ENCODE results near the gene SDR42E2.
"Not testable (repeated sequence)": the region's sequence is repeated elsewhere in the genome, so short reads cannot be mapped to it uniquely, and the experiment has no call there.

Gene SDR42E2

GRCh38 chr16:22206842-22207714, 44.8 kb downstream of the SDR42E2 start:
- no peaks in the 10 kb centered on the region for H3K9me3 ChIP-seq (ENCODE audit: control insufficient read depth, insufficient read depth, low read length)
- H3K4me1 ChIP-seq (ENCODE audit: control insufficient read depth, insufficient read depth, low read length) = peaks cover 5% of the 10 kb centered on the region
- H3K4me3 ChIP-seq (ENCODE audit: low read depth, low read length) = peak overlapping the region; percentile 92
- no peaks in the 10 kb centered on the region for H3K27me3 ChIP-seq (ENCODE audit: control insufficient read depth, insufficient read depth, low read length)
- H3K36me3 ChIP-seq (ENCODE audit: control insufficient read depth, insufficient read depth, low read length) = no peaks in the 10 kb centered on the region
- peak overlapping the region; percentile 41 for H3K9ac ChIP-seq (ENCODE audit: low read depth, low read length)

DNA sequence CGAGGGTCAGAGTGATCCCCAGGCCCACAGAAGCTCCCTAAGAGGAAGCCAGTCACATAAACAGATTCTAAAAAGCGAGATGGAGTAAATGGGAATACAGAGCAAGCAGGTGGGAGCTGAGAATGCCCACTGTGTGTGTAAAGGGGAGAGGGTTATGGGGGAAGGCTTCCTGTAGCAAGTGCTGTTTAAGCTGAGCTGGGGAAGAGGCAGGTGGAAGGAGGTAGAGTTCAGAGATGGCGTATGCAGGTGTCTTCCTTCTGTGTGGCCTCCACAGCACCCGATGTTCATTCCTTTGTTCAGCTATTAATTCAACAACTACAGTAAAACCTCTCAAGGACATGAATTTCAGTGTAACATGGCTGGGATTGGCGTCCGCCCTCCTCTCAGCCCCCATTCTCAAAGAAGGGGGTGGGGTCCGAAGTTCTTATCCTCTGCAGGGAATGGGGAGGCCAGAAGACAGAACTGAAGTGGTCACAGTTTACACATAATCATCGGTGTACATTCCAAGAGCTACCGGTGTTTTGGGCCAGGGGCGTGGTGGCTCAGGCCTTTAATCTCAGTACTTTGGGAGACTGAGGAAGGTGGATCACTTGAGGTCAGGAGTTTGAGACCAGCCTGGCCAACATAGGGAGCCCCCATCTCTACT, 45.5 kb downstream of the SDR42E2 start:
- H3K36me3 ChIP-seq (ENCODE audit: control insufficient read depth, insufficient read depth, low read length) = no peaks in the 10 kb centered on the region
- no peaks in the 10 kb centered on the region for H3K9me3 ChIP-seq (ENCODE audit: control insufficient read depth, insufficient read depth, low read length)
- H3K9ac ChIP-seq (ENCODE audit: low read depth, low read length) = no peak overlapping the region
- peak overlapping the region; percentile 92 for H3K4me3 ChIP-seq (ENCODE audit: low read depth, low read length)
- H3K27me3 ChIP-seq (ENCODE audit: control insufficient read depth, insufficient read depth, low read length) = no peaks in the 10 kb centered on the region
- H3K4me1 ChIP-seq (ENCODE audit: control insufficient read depth, insufficient read depth, low read length) = peaks cover 5% of the 10 kb centered on the region

DNA sequence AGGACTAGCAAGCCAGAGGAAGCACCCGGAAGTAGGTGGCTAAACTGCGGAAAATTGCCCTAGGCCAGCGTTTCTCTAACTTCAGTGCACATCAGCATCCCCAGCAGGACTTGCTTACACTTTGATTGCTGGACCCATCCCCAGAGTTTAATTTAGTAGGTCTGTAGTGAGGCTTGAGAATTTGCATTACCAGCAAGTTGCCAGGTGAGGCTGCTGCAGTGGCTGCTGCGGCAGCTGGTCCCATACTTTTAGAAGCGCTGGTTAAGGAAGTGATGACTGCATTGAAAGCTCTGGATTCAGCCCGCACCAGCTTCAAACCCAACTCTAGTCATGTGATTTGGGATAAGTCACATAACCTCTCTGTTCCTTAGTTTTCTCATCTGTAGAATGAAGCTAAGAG, 48.0 kb downstream of the SDR42E2 start:
- Histone ChIP-seq H3K4me1 (ENCODE audit: control insufficient read depth, insufficient read depth, low read length) (peaks cover 5% of the 10 kb centered on the region), H3K27me3 (ENCODE audit: control insufficient read depth, insufficient read depth, low read length) (no peaks in the 10 kb centered on the region), H3K9ac (ENCODE audit: low read depth, low read length) (no peak overlapping the region), H3K36me3 (ENCODE audit: control insufficient read depth, insufficient read depth, low read length) (no peaks in the 10 kb centered on the region), H3K4me3 (ENCODE audit: low read depth, low read length) (no peak overlapping the region), H3K9me3 (ENCODE audit: control insufficient read depth, insufficient read depth, low read length) (no peaks in the 10 kb centered on the region)

DNA sequence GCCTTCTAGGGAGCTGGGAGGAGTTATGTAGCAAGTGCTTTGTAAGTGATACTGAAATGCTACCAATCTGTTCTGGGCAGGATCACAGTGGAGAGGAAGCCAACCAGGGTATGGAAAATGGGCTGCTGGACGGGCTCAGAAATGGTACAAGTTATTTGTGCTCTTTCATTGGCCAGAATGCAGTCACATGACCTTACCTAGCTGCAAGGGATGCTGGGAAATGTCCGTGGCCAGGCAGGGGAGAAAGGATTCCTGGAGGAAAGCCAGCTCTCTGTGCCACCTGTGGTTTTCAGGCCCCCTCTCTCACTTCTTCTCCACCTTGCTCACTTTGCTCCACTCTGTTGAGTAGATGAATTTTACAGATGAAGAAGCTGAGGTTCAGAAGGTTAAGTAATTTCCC, 48.5 kb downstream of the SDR42E2 start:
- Histone ChIP-seq H3K4me3 (ENCODE audit: low read depth, low read length) (no peak overlapping the region), H3K9me3 (ENCODE audit: control insufficient read depth, insufficient read depth, low read length) (no peaks in the 10 kb centered on the region), H3K9ac (ENCODE audit: low read depth, low read length) (no peak overlapping the region), H3K4me1 (ENCODE audit: control insufficient read depth, insufficient read depth, low read length) (peaks cover 5% of the 10 kb centered on the region), H3K27me3 (ENCODE audit: control insufficient read depth, insufficient read depth, low read length) (no peaks in the 10 kb centered on the region), H3K36me3 (ENCODE audit: control insufficient read depth, insufficient read depth, low read length) (no peaks in the 10 kb centered on the region)

GRCh38 chr16:22213236-22213635, 50.9 kb downstream of the SDR42E2 start:
- no peaks in the 10 kb centered on the region for H3K27me3 ChIP-seq (ENCODE audit: control insufficient read depth, insufficient read depth, low read length)
- H3K36me3 ChIP-seq (ENCODE audit: control insufficient read depth, insufficient read depth, low read length) = no peaks in the 10 kb centered on the region
- no peak overlapping the region for H3K4me3 ChIP-seq (ENCODE audit: low read depth, low read length)
- no peaks in the 10 kb centered on the region for H3K4me1 ChIP-seq (ENCODE audit: control insufficient read depth, insufficient read depth, low read length)
- no peaks in the 10 kb centered on the region for H3K9me3 ChIP-seq (ENCODE audit: control insufficient read depth, insufficient read depth, low read length)
- no peak overlapping the region for H3K9ac ChIP-seq (ENCODE audit: low read depth, low read length)

DNA sequence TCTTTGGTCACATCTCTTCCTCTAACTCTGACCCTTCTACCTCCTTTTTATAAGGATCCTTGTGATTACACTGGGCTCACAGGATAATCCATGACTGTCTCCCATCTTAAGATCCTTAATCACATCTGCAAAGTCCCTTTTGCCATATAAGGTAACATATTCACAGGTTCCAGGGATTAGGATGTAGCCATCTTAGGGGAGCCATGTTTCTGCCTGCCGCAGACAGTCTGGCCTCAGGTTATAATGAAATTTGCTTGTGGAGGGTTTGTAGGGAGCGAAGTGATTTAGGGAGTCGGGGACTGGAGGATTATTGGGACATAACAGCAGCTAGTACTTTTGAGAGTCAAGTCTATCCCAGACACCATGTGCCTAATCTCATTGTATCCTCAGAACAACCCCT, 51.5 kb downstream of the SDR42E2 start:
- Histone ChIP-seq H3K9ac (ENCODE audit: low read depth, low read length) (no peak overlapping the region), H3K27me3 (ENCODE audit: control insufficient read depth, insufficient read depth, low read length) (no peaks in the 10 kb centered on the region), H3K4me3 (ENCODE audit: low read depth, low read length) (no peak overlapping the region), H3K4me1 (ENCODE audit: control insufficient read depth, insufficient read depth, low read length) (no peaks in the 10 kb centered on the region), H3K36me3 (ENCODE audit: control insufficient read depth, insufficient read depth, low read length) (no peaks in the 10 kb centered on the region), H3K9me3 (ENCODE audit: control insufficient read depth, insufficient read depth, low read length) (no peaks in the 10 kb centered on the region)

GRCh38 chr16:22214402-22214801, 52.1 kb downstream of the SDR42E2 start:
- Histone ChIP-seq H3K4me3 (ENCODE audit: low read depth, low read length) (no peak overlapping the region), H3K9ac (ENCODE audit: low read depth, low read length) (no peak overlapping the region), H3K36me3 (ENCODE audit: control insufficient read depth, insufficient read depth, low read length) (no peaks in the 10 kb centered on the region), H3K9me3 (ENCODE audit: control insufficient read depth, insufficient read depth, low read length) (no peaks in the 10 kb centered on the region), H3K4me1 (ENCODE audit: control insufficient read depth, insufficient read depth, low read length) (no peaks in the 10 kb centered on the region), H3K27me3 (ENCODE audit: control insufficient read depth, insufficient read depth, low read length) (no peaks in the 10 kb centered on the region)

DNA sequence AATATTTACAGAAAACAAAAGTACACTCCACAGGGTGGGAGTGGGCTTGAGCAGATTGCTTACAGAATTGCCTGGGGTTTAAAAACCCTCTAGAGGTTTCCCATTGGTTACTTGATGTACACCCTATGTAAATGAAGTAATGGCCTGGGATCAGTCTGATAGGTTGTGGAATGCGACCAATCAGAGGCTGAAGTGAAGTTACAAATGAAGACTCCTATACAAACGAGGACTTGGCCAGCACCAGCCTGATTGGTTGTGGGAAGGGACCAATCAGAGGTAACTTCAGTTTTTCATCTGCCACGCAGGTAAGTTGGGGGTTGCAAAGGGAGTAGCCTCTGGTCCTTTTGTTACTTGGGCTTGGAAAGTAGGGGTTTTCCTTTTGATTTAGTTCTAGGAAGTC, 52.6 kb downstream of the SDR42E2 start:
- H3K9me3 ChIP-seq (ENCODE audit: control insufficient read depth, insufficient read depth, low read length) = no peaks in the 10 kb centered on the region
- H3K36me3 ChIP-seq (ENCODE audit: control insufficient read depth, insufficient read depth, low read length) = no peaks in the 10 kb centered on the region
- no peak overlapping the region for H3K9ac ChIP-seq (ENCODE audit: low read depth, low read length)
- H3K4me1 ChIP-seq (ENCODE audit: control insufficient read depth, insufficient read depth, low read length) = no peaks in the 10 kb centered on the region
- H3K27me3 ChIP-seq (ENCODE audit: control insufficient read depth, insufficient read depth, low read length) = no peaks in the 10 kb centered on the region
- H3K4me3 ChIP-seq (ENCODE audit: low read depth, low read length) = no peak overlapping the region

GRCh38 chr16:22216191-22216831, 54.0 kb downstream of the SDR42E2 start:
- Histone ChIP-seq H3K4me3 (ENCODE audit: low read depth, low read length) (no peak overlapping the region), H3K36me3 (ENCODE audit: control insufficient read depth, insufficient read depth, low read length) (no peaks in the 10 kb centered on the region), H3K9me3 (ENCODE audit: control insufficient read depth, insufficient read depth, low read length) (no peaks in the 10 kb centered on the region), H3K27me3 (ENCODE audit: control insufficient read depth, insufficient read depth, low read length) (no peaks in the 10 kb centered on the region), H3K9ac (ENCODE audit: low read depth, low read length) (no peak overlapping the region), H3K4me1 (ENCODE audit: control insufficient read depth, insufficient read depth, low read length) (no peaks in the 10 kb centered on the region)

DNA sequence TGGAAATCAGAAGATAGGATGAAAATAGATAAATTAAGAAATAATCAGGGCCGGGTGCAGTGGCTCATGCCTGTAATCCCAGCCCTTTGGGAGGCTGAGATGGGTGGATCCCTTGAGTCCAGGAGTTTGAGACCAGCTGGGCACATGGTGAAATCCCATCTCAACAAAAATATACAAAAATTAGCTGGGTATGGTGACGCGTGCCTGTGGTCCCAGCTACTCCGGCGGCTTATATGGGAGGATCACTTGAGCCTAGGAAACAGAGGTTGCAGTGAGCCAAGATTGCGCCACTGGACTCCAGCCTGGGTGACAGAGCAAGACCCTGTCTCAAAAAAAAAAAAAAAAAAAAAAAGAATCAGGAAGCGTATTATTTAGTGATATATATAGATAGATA, 54.5 kb downstream of the SDR42E2 start:
- not testable (repeated sequence) for H3K9me3 ChIP-seq (ENCODE audit: control insufficient read depth, insufficient read depth, low read length); H3K36me3 ChIP-seq (ENCODE audit: control insufficient read depth, insufficient read depth, low read length); H3K27me3 ChIP-seq (ENCODE audit: control insufficient read depth, insufficient read depth, low read length); H3K4me3 ChIP-seq (ENCODE audit: low read depth, low read length); H3K4me1 ChIP-seq (ENCODE audit: control insufficient read depth, insufficient read depth, low read length); H3K9ac ChIP-seq (ENCODE audit: low read depth, low read length)

- Histone ChIP-seq H3K4me1 (ENCODE audit: control insufficient read depth, insufficient read depth, low read length) (no peaks in the 10 kb centered on the region), H3K36me3 (ENCODE audit: control insufficient read depth, insufficient read depth, low read length) (no peaks in the 10 kb centered on the region), H3K4me3 (ENCODE audit: low read depth, low read length) (no peak overlapping the region), H3K9ac (ENCODE audit: low read depth, low read length) (no peak overlapping the region), H3K9me3 (ENCODE audit: control insufficient read depth, insufficient read depth, low read length) (no peaks in the 10 kb centered on the region), H3K27me3 (ENCODE audit: control insufficient read depth, insufficient read depth, low read length) (no peaks in the 10 kb centered on the region)
Observed at GRCh38 chr16:22217890-22218730, 55.8 kb downstream of the SDR42E2 start.

All from iPS-15b (cell line).